Gastroesophageal sphincter (tissue), 4 donors: ENCODE data around the gene SPEG. TPM values are rescaled to one million over a fixed set of nuclear protein-coding genes. Genes with fewer than 3 reads are reported as not detected.

Source experiments
- ATAC-seq: fragments of 150-250 bp; one replicate; pipeline ENCODE4 v1.9.1; 2016; ENCODE audit warnings: mild to moderate bottlenecking, moderate library complexity
- H3K27ac ChIP-seq, 4 donors: fragments of 200-600 bp; sonication (generic) in 3 of 4; 1 replicate in 3 of 4; 2 replicates in 1 of 4; pipeline ENCODE4 v1.5.1; 2016 to 2019
- H3K27me3 ChIP-seq: fragments of 200-600 bp; sonication (generic); one replicate; pipeline ENCODE4 v1.5.1; 2019
- H3K36me3 ChIP-seq, 2 donors: fragments of 200-600 bp; sonication (generic); one replicate each; pipeline ENCODE4 v1.5.1; 2019; ENCODE audit warnings: control low read depth in 1 of 2
- H3K4me1 ChIP-seq, 3 donors: fragments of 200-600 bp; sonication (generic); 1 replicate in 2 of 3; 2 replicates in 1 of 3; pipeline ENCODE4 v1.5.1; 2016 to 2019; ENCODE audit warnings: control low read depth in 2 of 3
- H3K4me3 ChIP-seq, 2 donors: fragments of 200-600 bp; sonication (generic); one replicate each; pipeline ENCODE4 v1.5.1; 2019; ENCODE audit warnings: mild to moderate bottlenecking in 1 of 2, moderate library complexity in 1 of 2
- H3K9me3 ChIP-seq, 3 donors: fragments of 200-600 bp; sonication (generic); one replicate each; pipeline ENCODE4 v1.5.1; 2017 to 2019; ENCODE audit warnings: control low read depth in 2 of 3
- EP300 ChIP-seq: sonication (generic); formaldehyde crosslinking; IDR thresholded peaks from one replicate; pipeline ENCODE4 v1.6.1; 2017; ENCODE audit warnings: antibody characterized with exemption, mild to moderate bottlenecking
- POLR2A ChIP-seq, 2 donors: fragments of 450-650 bp; IDR thresholded peaks; one replicate each; pipeline ENCODE4 v1.6.1; 2017; ENCODE audit warnings: antibody characterized with exemption in 2 of 2, mild to moderate bottlenecking in 2 of 2, moderate library complexity in 1 of 2
- POLR2AphosphoS5 ChIP-seq: sonication (generic); formaldehyde crosslinking; IDR thresholded peaks from one replicate; pipeline ENCODE4 v1.6.1; 2017; ENCODE audit warnings: antibody characterized with exemption
- WGBS, 2 donors: methylation state at CpG; one replicate each; pipeline ENCODE4 v1.1.5; 2018; ENCODE audit warnings: low coverage in 1 of 2; 5-methylcytosine and 5-hydroxymethylcytosine counted together
- total RNA-seq, 4 donors: library from RNA; depleted of rRNA; stranded (reverse); fragments of >200 nt; gene quantifications; one replicate each; pipeline ENCODE4 v1.1.0, GENCODE V29; 2016
- TF ChIP-seq, protein P1 (sequence below), 4 experiments: fragments of 200-600 bp in 2 of 4; fragments of 450-650 bp in 2 of 4; sonication (generic) in 1 of 4; IDR thresholded peaks; one replicate each; pipeline ENCODE4 v1.5.1; 2017 to 2019; ENCODE audit warnings: antibody characterized with exemption in 4 of 4, mild to moderate bottlenecking in 2 of 4, moderate library complexity in 2 of 4

The SPEG gene
- total RNA-seq, 4 donors from 2014 or later = 90.2 to 307 (median 214) TPM

DNA sequence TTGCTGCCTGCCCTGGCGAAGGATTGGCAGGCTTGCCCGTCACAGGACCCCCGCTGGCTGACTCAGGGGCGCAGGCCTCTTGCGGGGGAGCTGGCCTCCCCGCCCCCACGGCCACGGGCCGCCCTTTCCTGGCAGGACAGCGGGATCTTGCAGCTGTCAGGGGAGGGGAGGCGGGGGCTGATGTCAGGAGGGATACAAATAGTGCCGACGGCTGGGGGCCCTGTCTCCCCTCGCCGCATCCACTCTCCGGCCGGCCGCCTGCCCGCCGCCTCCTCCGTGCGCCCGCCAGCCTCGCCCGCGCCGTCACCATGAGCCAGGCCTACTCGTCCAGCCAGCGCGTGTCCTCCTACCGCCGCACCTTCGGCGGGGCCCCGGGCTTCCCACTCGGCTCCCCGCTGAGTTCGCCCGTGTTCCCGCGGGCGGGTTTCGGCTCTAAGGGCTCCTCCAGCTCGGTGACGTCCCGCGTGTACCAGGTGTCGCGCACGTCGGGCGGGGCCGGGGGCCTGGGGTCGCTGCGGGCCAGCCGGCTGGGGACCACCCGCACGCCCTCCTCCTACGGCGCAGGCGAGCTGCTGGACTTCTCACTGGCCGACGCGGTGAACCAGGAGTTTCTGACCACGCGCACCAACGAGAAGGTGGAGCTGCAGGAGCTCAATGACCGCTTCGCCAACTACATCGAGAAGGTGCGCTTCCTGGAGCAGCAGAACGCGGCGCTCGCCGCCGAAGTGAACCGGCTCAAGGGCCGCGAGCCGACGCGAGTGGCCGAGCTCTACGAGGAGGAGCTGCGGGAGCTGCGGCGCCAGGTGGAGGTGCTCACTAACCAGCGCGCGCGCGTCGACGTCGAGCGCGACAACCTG, 16.3 kb upstream of the SPEG start, which contains the start of gene DES:
Gene DES (plus strand): TSS at position 223 of the 857 bp plus-strand sequence. CDS start 86 bp downstream, at position 309.
- H3K27me3 ChIP-seq = peaks cover 22% of the 10 kb centered on the region
- 0% methylated on average over 2 of the region's 98 CpGs; no CpG with 5 or more reads in 1 of the 2 donors for WGBS, 2 donors
- H3K4me3 ChIP-seq = peak within 1 kb of the TSS; percentile 63 to 77
- H3K36me3 ChIP-seq = peaks cover 0 to 24% of the 10 kb centered on the region in 2 donors
- peaks cover 0 to 39% (median 5%) of the 10 kb centered on the region in 3 donors for H3K4me1 ChIP-seq
- peak within 1 kb of the TSS; percentile 87 to 97 (median 94) for H3K27ac ChIP-seq
- H3K9me3 ChIP-seq = no peaks in the 10 kb centered on the region
- TF ChIP-seq EP300 (peak; percentile 73), POLR2AphosphoS5 (peak; percentile 99), POLR2A (IDR thresholded peaks at IDR 0.05) (peak; percentile 96 to 98)
- TF ChIP-seq, protein P1, sequence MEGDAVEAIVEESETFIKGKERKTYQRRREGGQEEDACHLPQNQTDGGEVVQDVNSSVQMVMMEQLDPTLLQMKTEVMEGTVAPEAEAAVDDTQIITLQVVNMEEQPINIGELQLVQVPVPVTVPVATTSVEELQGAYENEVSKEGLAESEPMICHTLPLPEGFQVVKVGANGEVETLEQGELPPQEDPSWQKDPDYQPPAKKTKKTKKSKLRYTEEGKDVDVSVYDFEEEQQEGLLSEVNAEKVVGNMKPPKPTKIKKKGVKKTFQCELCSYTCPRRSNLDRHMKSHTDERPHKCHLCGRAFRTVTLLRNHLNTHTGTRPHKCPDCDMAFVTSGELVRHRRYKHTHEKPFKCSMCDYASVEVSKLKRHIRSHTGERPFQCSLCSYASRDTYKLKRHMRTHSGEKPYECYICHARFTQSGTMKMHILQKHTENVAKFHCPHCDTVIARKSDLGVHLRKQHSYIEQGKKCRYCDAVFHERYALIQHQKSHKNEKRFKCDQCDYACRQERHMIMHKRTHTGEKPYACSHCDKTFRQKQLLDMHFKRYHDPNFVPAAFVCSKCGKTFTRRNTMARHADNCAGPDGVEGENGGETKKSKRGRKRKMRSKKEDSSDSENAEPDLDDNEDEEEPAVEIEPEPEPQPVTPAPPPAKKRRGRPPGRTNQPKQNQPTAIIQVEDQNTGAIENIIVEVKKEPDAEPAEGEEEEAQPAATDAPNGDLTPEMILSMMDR (IDR thresholded peaks at IDR 0.05) = no peak
- peak; percentile 79 for ATAC-seq

DNA sequence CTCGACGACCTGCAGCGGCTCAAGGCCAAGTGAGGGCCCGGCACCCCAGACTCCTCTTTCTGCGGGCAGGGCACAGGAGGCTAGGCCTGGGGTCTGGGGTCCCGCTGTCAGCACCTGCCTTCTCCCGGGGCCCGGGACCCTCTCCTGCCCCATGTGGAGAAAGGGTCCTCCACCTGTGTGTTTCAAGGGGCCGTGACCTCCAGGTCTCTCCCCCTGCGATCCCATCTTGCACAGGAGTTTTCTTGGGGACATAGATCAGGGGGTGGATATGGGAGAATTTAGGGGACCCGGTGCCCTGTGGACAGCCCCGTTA, 15.7 kb upstream of the SPEG start:
- no peak for ATAC-seq
- peak; percentile 26 for TF ChIP-seq POLR2AphosphoS5
- TF ChIP-seq POLR2A (IDR thresholded peaks at IDR 0.05) = no peak
- TF ChIP-seq, protein P1 (IDR thresholded peaks at IDR 0.05) = no peak
- peaks cover 0 to 24% of the 10 kb centered on the region in 2 donors for H3K36me3 ChIP-seq
- H3K4me3 ChIP-seq = peak overlapping the region; percentile 63 to 77
- H3K9me3 ChIP-seq = no peaks in the 10 kb centered on the region
- H3K27ac ChIP-seq = peak overlapping the region; percentile 87 to 97 (median 94)
- H3K27me3 ChIP-seq = peaks cover 22% of the 10 kb centered on the region
- peaks cover 0 to 43% (median 5%) of the 10 kb centered on the region in 3 donors for H3K4me1 ChIP-seq
- 40% methylated on average over 2 of the region's 12 CpGs; no CpG with 5 or more reads in 1 of the 2 donors for WGBS, 2 donors

DNA sequence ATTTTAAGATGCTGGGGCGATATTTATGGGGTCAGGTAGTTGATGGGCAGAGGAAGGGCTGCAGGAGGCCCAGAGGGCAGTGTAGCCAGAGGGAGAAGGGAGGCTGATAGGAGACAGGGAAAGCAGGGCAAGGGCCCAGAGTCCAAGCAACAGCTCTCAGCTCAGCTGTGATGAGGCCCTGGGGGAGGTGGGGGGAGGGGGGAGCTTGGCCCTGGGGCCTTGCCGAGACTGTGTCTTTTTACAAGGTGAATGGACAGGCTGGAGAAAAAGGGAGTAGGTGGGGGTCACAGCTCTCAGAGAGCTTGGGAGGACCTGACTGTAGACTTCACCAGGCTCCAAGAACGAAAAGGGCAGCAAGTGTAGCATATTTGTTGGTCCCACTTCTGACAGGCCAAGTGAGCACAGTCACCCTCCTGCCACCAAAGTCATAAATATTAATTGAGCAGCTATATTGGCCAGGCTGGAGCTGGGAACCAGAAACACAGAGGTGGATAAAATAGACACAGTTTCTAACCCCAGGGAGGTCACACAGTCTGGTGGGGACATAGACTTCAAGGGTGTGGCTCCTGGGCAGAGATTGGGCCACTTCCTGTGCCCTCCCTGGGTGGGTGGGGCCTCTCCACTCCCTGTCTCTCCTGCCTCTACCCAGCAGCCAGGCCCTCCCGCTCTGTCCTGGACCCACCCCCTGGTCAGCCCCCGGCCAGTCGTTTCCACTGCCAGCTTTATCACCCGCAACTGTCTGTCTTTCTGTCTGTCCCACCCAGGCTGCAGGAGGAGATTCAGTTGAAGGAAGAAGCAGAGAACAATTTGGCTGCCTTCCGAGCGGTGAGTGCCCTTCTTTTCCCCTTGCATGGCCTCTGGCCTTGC, 15.1 kb upstream of the SPEG start:
- peak overlapping the region; percentile 87 to 97 (median 94) for H3K27ac ChIP-seq
- H3K9me3 ChIP-seq = no peaks in the 10 kb centered on the region
- H3K4me1 ChIP-seq = peaks cover 0 to 49% (median 5%) of the 10 kb centered on the region in 3 donors
- WGBS, 2 donors = 38 to 59% methylated on average over 1 to 6 of the region's 9 CpGs
- peaks cover 0 to 24% of the 10 kb centered on the region in 2 donors for H3K36me3 ChIP-seq
- peak; percentile 57 for ATAC-seq
- TF ChIP-seq EP300 = no peak
- peak; percentile 66 for TF ChIP-seq POLR2AphosphoS5
- peak; percentile 38 to 43 for TF ChIP-seq POLR2A (IDR thresholded peaks at IDR 0.05)
- H3K4me3 ChIP-seq = peak overlapping the region; percentile 63 to 77
- H3K27me3 ChIP-seq = peaks cover 22% of the 10 kb centered on the region

DNA sequence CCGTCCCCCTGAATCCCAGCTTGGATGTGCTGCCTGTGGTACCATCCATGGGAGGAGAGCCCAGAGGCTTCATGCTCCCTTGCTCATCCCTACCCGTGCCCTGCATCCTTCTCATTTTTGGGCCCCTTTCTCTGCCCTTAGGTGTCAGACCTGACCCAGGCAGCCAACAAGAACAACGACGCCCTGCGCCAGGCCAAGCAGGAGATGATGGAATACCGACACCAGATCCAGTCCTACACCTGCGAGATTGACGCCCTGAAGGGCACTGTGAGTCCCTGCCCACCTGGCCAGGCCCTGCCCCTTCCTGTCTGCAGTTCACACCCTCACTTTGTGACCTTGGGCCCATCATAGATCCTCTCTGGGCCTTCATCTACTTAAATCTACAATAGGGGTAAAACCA, 14.0 kb upstream of the SPEG start:
- H3K4me3 ChIP-seq = peak overlapping the region; percentile 63 to 77
- peaks cover 0 to 36% of the 10 kb centered on the region in 2 donors for H3K36me3 ChIP-seq
- ATAC-seq = no peak
- H3K4me1 ChIP-seq = peaks cover 0 to 53% (median 7%) of the 10 kb centered on the region in 3 donors
- H3K27me3 ChIP-seq = peaks cover 22% of the 10 kb centered on the region
- TF ChIP-seq, protein P1 (IDR thresholded peaks at IDR 0.05) = no peak
- TF ChIP-seq POLR2A (IDR thresholded peaks at IDR 0.05) (peak in 1 of 2 donors; percentile 0), EP300 (no peak), POLR2AphosphoS5 (peak; percentile 46)
- H3K9me3 ChIP-seq = no peaks in the 10 kb centered on the region
- peak overlapping the region; percentile 87 to 97 (median 94) for H3K27ac ChIP-seq
- WGBS, 2 donors = 40 to 42% methylated on average over 1 to 2 of the region's 8 CpGs

DNA sequence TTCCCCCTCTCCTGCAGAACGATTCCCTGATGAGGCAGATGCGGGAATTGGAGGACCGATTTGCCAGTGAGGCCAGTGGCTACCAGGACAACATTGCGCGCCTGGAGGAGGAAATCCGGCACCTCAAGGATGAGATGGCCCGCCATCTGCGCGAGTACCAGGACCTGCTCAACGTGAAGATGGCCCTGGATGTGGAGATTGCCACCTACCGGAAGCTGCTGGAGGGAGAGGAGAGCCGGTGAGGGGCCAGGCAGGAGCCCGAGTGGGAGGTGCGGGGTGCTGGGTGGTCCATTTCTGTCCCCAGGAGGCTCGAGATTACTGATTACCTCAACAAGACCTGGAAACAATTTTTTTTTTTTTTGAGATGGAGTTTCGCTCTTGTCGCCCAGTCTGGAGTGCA, 13.3 kb upstream of the SPEG start:
- Histone ChIP-seq H3K36me3 (peaks cover 0 to 42% of the 10 kb centered on the region in 2 donors), H3K9me3 (no peaks in the 10 kb centered on the region), H3K27ac (peak overlapping the region; percentile 87 to 97 (median 94)), H3K4me3 (peak overlapping the region; percentile 63 to 77), H3K4me1 (peaks cover 0 to 53% (median 7%) of the 10 kb centered on the region in 3 donors), H3K27me3 (peaks cover 22% of the 10 kb centered on the region)
- TF ChIP-seq POLR2AphosphoS5 (peak; percentile 58), POLR2A (IDR thresholded peaks at IDR 0.05) (peak in 1 of 2 donors; percentile 16), EP300 (no peak)
- TF ChIP-seq, protein P1 (IDR thresholded peaks at IDR 0.05) = peak in 1 of 4 experiments; percentile 28
- no peak for ATAC-seq
- 50 to 78% methylated on average over 3 to 12 of the region's 17 CpGs for WGBS, 2 donors
